Activated gamma-delta T cell (primary cell): Measurements from ENCODE around the gene LIME1.

Experiments used
- DNase-seq: peaks from one replicate; lab custom pipeline; 2025; lab: John Stamatoyannopoulos, UW

LIME1 gene

GRCh38 chr20:63750807-63751470 lies 14.5 kb downstream of the LIME1 start:
- peak; percentile 31 for DNase-seq

- DNase-seq, result no peak
Observed at GRCh38 chr20:63751471-63752271, 15.2 kb downstream of the LIME1 start.

- DNase-seq, result no peak
Observed at GRCh38 chr20:63752411-63753101, 16.1 kb downstream of the LIME1 start.

- DNase-seq, result no peak
Observed at GRCh38 chr20:63753381-63753780, 16.9 kb downstream of the LIME1 start.

- no peak for DNase-seq
Observed at GRCh38 chr20:63754008-63754407, 17.5 kb downstream of the LIME1 start.

DNA sequence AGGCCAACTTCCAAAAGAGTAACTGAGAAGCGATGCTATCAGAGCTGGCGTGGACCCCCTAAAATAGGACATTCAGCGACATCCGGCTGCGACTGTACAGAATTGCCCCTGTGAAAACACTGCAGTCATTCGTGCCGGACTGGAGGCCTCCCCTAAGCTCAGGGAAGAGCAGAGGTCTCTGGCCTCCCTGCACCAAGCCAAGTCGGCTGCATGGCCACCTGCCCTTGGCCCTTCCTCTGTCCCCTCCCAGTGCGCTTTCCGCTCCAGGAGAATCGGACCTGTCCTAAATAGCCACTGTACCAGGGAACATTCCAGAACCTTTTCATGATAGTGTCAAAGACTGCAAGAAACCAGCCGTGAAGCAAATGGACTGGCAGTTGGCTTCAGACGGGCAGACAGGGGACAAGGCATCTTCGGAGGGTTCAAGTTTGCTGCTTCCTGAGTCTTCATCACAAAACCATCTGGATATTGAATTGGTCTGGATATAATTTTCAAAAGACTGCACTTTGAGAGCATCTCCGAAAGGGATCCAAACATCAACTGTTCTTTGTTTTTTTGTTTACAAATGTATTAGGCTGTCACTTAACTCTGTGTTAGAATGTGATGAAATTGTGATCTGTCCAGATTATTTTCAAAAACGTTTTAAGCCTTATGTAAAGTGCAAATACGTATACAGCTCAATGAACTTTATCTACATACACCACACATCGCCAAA lies 19.6 kb downstream of the LIME1 start:
- no peak for DNase-seq

DNA sequence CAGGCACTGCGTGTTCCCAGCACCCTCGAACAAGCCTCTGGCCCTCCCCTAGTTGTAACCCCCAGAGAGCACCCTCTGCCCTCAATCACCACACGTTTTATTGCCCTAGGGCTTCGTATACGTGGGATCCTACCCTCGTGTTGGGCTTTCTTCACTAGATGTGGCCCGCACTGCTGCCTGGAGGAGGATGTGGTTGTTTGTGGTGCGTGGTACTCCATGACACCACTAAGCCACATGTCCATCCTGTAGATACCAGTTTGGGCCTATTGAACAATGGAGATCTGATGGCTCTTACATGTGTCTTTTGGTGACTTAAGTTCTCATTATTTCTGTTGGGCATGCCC lies 20.2 kb downstream of the LIME1 start:
- DNase-seq, result no peak

DNA sequence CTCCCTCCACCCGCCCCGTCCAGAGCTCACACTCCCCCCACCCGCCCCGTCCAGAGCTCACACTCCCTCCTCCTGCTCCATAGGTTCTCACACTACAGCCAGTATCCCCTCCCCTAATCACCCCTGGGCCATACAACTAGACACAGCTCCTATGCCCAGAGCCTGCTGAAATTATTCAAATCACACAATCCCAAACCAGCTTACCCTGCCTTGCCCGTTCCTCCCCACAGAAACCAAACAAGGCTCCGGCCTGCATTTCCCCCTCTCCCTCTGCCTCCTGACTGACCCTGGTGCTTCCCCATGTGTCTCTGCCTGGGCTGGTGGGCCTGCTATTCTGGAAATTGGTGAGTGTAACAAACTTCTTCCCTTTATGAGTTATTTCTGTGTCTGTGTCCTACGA lies 21.7 kb downstream of the LIME1 start:
- no peak for DNase-seq

GRCh38 chr20:63759377-63759901 lies 23.0 kb downstream of the LIME1 start:
- DNase-seq, result no peak

DNA sequence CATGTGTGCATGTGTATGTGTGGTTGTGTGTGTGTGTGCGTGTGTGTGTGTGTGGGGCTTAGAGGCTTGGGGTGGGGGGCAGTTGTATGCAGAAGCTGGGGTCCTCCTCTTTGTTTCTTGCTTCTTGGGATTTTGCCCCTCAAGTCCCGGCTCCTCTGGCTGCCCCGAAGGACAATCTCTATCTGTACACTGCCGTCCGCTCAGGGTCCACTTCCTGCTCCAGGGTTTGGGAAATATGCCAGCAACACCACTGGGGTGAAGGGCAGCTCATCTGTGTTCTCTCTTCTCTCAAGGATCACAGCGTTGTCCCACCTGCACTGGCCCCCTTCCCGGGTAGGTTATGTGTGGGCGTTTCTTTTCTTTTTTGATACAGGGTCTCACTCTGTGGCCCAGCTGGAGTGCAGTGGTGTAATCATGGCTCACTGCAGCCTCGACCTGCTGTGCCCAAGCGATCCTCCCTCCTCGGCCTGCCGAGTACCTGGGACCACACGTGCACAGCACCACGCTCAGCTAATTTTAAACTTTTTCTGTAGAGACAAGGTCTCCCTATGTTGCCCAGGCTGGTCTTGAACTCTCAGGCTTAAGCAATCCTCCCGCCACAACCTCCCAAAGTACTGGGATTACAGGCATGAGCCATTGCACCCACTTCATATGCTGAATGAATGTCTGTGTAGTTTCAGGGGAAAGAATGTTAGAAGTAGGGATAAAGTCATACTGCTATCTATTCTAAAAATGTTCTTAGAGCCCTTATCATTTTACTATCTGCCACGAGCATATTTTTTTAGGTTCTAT lies 28.8 kb downstream of the LIME1 start:
- no peak for DNase-seq

- no peak for DNase-seq
Observed at GRCh38 chr20:63765902-63766301, 29.4 kb downstream of the LIME1 start.

DNA sequence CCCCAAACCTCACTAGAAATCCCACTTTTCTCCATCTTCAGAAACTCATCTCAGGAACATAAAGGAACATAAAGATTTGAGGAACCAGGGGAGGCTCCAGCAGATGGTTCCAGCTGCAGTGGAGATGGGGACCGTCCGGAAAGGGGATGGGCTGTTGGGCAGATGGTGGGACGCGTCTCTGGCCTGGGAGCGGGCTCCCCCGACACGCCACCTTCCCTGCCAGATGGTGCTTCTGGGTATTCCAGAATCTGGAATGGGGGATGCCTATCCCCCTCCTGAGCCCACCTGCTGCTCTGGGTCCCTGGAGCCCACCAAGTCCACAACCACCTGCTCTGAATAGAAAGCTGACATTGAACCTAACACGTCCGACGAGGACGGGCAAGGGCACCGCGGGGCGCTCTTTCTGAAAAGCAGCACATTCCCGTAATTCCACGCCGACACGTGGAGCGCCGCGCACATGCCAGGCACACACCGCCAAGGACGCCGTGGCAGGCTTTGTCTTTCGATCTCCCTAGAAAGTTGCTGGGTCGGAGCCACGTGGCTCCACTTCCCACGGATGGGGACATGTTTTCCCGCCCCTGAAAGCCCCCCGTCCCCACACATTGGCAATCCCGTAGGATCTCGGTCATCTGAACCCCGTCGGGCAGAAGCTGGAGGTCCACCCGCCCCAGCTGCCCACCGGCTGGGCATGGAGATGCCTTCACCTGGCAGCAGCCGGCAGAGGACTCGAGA lies 30.4 kb downstream of the LIME1 start:
- DNase-seq, result no peak

DNA sequence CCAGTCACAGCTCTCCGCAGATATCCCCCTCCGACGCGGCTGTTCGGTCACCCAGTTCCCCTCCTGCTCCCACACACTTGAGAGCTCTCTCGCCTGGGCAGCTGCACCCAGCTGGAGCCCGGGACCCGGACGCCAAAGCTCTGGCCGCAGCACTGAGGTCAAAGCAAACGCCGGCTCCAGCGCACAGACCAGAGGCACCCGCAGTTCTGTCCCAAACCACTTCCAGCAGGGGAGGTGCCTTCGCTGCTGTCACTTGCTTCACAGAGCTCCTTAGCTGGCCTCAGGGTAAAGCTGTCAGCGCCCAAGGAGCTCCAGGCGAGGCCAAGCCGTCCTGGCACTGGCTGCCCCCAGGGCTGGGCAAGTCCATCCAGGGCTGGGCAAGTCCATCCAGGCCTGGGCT lies 31.0 kb downstream of the LIME1 start:
- DNase-seq, result no peak

DNA sequence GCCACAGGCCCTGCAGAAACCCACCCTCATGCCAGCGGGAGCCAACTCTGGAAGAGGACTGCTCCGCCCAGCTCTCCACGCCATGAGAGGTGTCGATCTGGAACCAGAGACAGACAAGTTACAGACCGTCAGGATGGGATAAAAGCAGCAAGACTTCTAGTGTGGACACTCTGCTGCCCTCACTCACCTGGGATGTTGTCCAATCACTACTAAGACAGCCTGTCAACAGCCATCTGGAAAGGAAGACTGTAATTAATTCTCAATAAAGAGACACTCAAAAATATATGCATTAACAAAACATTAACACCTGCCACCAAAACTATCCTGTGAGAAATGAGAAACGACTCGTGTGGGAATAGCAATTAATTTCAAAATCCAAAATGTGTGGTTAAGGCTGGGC lies 31.4 kb downstream of the LIME1 start:
- DNase-seq, result no peak

DNA sequence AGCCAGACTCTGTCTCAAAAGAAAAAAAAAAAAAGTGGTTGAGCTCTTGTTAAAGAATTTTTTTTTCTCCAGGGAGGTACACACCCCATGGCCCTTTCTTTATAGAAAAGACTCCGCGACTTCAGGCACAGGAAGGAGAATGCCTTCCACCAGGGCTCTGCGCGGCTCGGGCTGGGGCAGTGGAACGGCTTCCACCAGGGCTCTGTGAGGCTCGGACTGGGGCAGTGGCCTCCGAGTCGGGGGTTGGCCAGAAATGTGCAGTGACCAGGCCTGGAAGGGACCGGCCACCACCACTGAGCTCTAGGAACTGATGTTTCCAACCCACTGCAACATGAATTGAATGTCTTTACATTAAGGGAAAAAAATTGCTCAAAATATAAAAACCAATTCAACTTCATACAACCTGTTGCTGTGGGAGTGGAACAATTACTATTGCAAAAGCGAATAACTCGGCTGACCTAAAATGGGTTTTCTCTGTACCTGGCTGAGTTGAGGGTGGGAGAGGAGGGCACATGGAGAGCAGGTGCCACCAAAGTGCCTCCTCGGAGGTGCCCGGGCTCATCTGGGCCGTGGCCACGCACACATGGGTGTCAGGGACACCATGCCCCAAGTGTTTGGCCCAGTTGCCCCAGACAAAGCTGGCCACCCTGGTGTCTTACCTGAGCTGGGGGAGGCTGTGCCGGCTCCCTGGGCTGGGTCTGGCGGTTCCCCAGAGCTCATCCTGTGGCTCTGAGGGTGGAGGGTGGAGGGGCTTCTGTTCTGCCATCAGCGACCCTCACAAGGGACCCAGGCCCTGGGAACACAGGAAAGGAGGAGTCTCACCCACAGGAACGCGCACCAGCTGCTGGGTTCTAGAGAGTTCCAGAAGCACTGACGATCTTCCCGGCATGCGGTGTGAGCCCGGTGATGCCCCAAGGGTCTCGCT lies 32.4 kb downstream of the LIME1 start:
- DNase-seq, result no peak

- DNase-seq, result no peak
Observed at GRCh38 chr20:63769891-63770474, 33.5 kb downstream of the LIME1 start.

DNA sequence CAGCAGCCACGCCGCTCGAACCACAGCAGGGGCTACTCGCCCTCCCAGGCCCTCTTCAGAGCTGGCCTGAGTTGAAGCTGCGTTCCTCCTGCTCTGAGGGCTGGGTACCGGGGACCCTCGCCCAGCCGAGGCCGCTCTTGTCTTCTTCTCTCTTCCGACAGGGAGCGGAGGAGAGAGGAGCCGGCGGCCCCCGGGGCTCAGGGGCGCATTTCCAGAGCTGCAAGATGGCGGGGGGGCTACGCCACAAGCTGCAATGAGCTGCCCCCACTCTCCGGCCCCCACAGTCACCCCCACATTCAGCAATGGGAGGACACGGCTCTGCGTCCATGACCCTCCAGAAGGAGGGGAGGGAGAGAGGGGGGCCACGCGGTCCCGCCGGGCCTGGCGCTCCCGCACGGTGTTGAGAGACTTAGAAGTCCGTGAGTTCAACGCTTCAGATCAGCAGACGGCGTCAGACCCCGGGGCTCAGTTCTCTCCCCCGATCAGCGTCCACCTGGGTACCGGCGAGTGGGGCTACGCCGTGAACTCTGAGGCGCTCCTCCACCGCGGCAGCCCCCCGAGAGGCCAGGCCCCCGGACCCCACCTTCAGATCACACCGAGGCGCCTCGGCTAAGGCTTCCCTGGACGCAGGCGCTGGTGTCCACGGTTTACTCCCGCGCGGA lies 34.7 kb downstream of the LIME1 start:
- no peak for DNase-seq

- DNase-seq, result no peak
Observed at GRCh38 chr20:63772781-63773518, 36.5 kb downstream of the LIME1 start.
